B cell (primary cell): Measurements from ENCODE around the gene ZNF609. TPM values are rescaled to one million over a fixed set of nuclear protein-coding genes. Genes with fewer than 3 reads are reported as not detected.

Source experiments
- ATAC-seq: fragments of 200-7000 bp; cut with Tn5 transposase; one replicate; pipeline ENCODE4 v1.10.0; 2021; ENCODE audit warnings: low read depth, mild to moderate bottlenecking, moderate number of reproducible peaks, moderate library complexity
- CTCF ChIA-PET: fragments of 350-600 bp; sonication (Branson Sonifier 250); formaldehyde crosslinking; loops from one replicate; lab custom pipeline; 2021; ENCODE audit warnings: antibody characterized with exemption, inconsistent platforms; lab: Charles Lee
- POLR2A ChIA-PET: fragments of 350-600 bp; sonication (Branson Sonifier 250); formaldehyde crosslinking; loops from one replicate; lab custom pipeline; 2021; ENCODE audit warnings: antibody characterized with exemption; lab: Charles Lee
- DNase-seq: peaks from one replicate; pipeline ENCODE4 v3.0.0; 2013
- H2AFZ ChIP-seq: 2 replicates; pipeline ENCODE4 v1.6.1; 2012; ENCODE audit warnings: mild to moderate bottlenecking, low read depth, low read length; ENCODE audit not compliant: insufficient read depth, poor library complexity, severe bottlenecking
- H3K27ac ChIP-seq, 2 donors: 1 replicate in 1 of 2; 2 replicates in 1 of 2; pipeline ENCODE4 v1.5.1; 2012 to 2013; ENCODE audit warnings: low read length in 2 of 2, mild to moderate bottlenecking in 2 of 2, moderate library complexity in 1 of 2
- H3K27me3 ChIP-seq, 4 experiments: fragments of 200-600 bp in 1 of 4; sonication (generic) in 1 of 4; replicated peaks in 1 of 4; 1 replicate in 2 of 4; 2 replicates in 2 of 4; pipeline versions ENCODE4 v1.6.1 to v1.7.0; 2013 to 2016; ENCODE audit warnings: low read length in 3 of 4, mild to moderate bottlenecking in 2 of 4, mixed read lengths in 1 of 4, moderate library complexity in 1 of 4; ENCODE audit not compliant: insufficient read depth in 4 of 4, control insufficient read depth in 3 of 4; ENCODE audit errors: control extremely low read depth in 1 of 4
- H3K36me3 ChIP-seq, 2 experiments: replicated peaks in 1 of 2; 1 replicate in 1 of 2; 2 replicates in 1 of 2; pipeline versions ENCODE4 v1.6.1 to v1.7.1; 2013; ENCODE audit warnings: low read length in 1 of 2; ENCODE audit not compliant: insufficient read depth in 2 of 2, control insufficient read depth in 1 of 2; ENCODE audit errors: control extremely low read depth in 1 of 2, extremely low read depth in 1 of 2
- H3K4me1 ChIP-seq, 2 donors: fragments of 200-600 bp in 1 of 2; sonication (generic) in 1 of 2; 1 replicate in 1 of 2; 2 replicates in 1 of 2; pipeline versions ENCODE4 v1.5.1 to v1.6.1; 2013 to 2017; ENCODE audit warnings: low read length in 2 of 2; ENCODE audit not compliant: control insufficient read depth in 2 of 2, insufficient read depth in 2 of 2
- H3K4me2 ChIP-seq: replicated peaks from 2 replicates; pipeline ENCODE3; 2012; ENCODE audit warnings: mild to moderate bottlenecking, low read depth, low read length; ENCODE audit not compliant: poor library complexity, severe bottlenecking
- H3K4me3 ChIP-seq, 5 experiments: fragments of 200-600 bp in 1 of 5; sonication (generic) in 1 of 5; 1 replicate in 3 of 5; 2 replicates in 2 of 5; pipeline versions ENCODE4 v1.5.1 to v1.7.0; 2011 to 2016; ENCODE audit warnings: low read length in 4 of 5, mild to moderate bottlenecking in 4 of 5, low read depth in 2 of 5, control low read depth in 1 of 5, moderate library complexity in 1 of 5; ENCODE audit not compliant: insufficient read depth in 1 of 5; ENCODE audit errors: control extremely low read depth in 1 of 5, extremely low read depth in 1 of 5
- H3K79me2 ChIP-seq: fragments of 200-600 bp; sonication (generic); one replicate; pipeline ENCODE4 v1.6.0; 2016; ENCODE audit warnings: low read length; ENCODE audit not compliant: control insufficient read depth, insufficient read depth
- H3K9ac ChIP-seq: fragments of 200-600 bp; sonication (generic); 2 replicates; pipeline ENCODE4 v1.6.1; 2017; ENCODE audit warnings: mild to moderate bottlenecking, low read length, moderate library complexity
- H3K9me3 ChIP-seq, 3 donors: one replicate each; pipeline versions ENCODE4 v1.6.1 to v1.7.1; 2013; ENCODE audit warnings: low read length in 2 of 3; ENCODE audit not compliant: control insufficient read depth in 2 of 3, insufficient read depth in 1 of 3; ENCODE audit errors: control extremely low read depth in 1 of 3
- H4K20me1 ChIP-seq: 2 replicates; pipeline ENCODE4 v1.6.0; 2012; ENCODE audit warnings: mild to moderate bottlenecking, low read length; ENCODE audit not compliant: insufficient read depth, control insufficient read depth, poor library complexity, severe bottlenecking
- H3K27ac Mint-ChIP-seq: one replicate; pipeline ENCODE4 v1.8.0; 2021; ENCODE audit warnings: mixed read lengths
- H3K27me3 Mint-ChIP-seq: one replicate; pipeline ENCODE4 v1.8.0; 2021; ENCODE audit warnings: mixed read lengths
- H3K4me1 Mint-ChIP-seq: one replicate; pipeline ENCODE4 v1.8.0; 2021; ENCODE audit warnings: mixed read lengths
- H3K4me3 Mint-ChIP-seq: one replicate; pipeline ENCODE4 v1.8.0; 2021; ENCODE audit warnings: mixed read lengths
- H3K9me3 Mint-ChIP-seq: one replicate; pipeline ENCODE4 v1.8.0; 2022; ENCODE audit warnings: mixed read lengths; ENCODE audit not compliant: insufficient read depth
- EZH2 ChIP-seq: IDR thresholded peaks from 2 replicates; pipeline ENCODE4 v1.6.1; 2012; ENCODE audit warnings: borderline replicate concordance, low read depth, mild to moderate bottlenecking, moderate library complexity, low read length; ENCODE audit not compliant: insufficient read depth, poor library complexity, severe bottlenecking
- WGBS: methylation state at CpG from one replicate; pipeline ENCODE4 v1.1.5; 2013; ENCODE audit warnings: missing lambda C conversion rate; ENCODE audit not compliant: insufficient coverage; 5-methylcytosine and 5-hydroxymethylcytosine counted together
- intact Hi-C: fragments of 100-400 bp; cut with micrococcal nuclease; formaldehyde crosslinking; loops from one replicate; pipeline ENCODE4 v1.10.0; 2022
- polyA plus RNA-seq: library from polyadenylated mRNA; depleted of rRNA; stranded (reverse); fragments of >200 nt; gene quantifications from 2 replicates; pipeline ENCODE4 v1.2.3, GENCODE V29; 2012
- total RNA-seq, 2 donors: library from RNA; stranded (reverse); fragments of 120-200 nt in 1 of 2; gene quantifications; 1 replicate in 1 of 2; 2 replicates in 1 of 2; pipeline versions ENCODE4 v1.2.3 to v1.2.4, GENCODE V29; 2013 to 2022
- TF ChIP-seq, protein P1 (sequence below): fragments of 200-600 bp; IDR thresholded peaks from one replicate; pipeline ENCODE4 v1.8.0; 2022; ENCODE audit warnings: antibody characterized with exemption, mild to moderate bottlenecking

The ZNF609 gene
- total and polyA plus RNA-seq, 2 donors (not counting 1 experiment from before 2014, with no cell fraction given), result 5.8 to 32.9 TPM

DNA sequence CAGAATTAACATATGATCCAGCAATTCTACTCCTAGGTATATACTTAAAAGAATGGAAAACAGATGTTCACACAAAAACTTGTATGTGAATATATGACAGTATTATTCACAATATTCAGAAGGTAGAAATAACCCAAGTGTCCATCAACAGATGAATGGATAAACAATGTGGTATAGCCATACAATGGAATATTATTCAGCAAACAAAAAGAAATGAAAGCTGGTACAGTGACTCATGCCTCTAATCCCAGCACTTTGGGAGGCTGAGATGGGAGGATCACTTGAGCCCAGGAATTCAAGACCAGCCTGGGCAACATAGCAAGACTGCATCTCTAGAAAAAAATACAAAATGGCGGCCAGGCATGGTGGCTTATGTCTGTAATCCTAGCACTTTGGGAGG, 185.6 kb downstream of the ZNF609 start:
- Mint-ChIP-seq H3K27ac (no peak overlapping the region), H3K4me3 (no peak overlapping the region), H3K4me1 (peaks cover 4% of the 10 kb centered on the region), H3K27me3 (no peaks in the 10 kb centered on the region), H3K9me3 (no peaks in the 10 kb centered on the region)
- Histone ChIP-seq H3K9me3 (no peaks in the 10 kb centered on the region), H3K4me2 (no peak overlapping the region), H3K36me3 (no peaks in the 10 kb centered on the region), H3K27me3 (no peaks in the 10 kb centered on the region), H3K27ac (no peak overlapping the region), H4K20me1 (no peaks in the 10 kb centered on the region), H3K4me1 (no peaks in the 10 kb centered on the region), H3K79me2 (peaks cover 5% of the 10 kb centered on the region), H3K9ac (no peak overlapping the region), H3K4me3 (no peak overlapping the region), H2AFZ (no peak overlapping the region)
- DNase-seq, result no peak
- ATAC-seq, result no peak
- intact Hi-C loops, result no loop called here
- TF ChIP-seq, protein P1, sequence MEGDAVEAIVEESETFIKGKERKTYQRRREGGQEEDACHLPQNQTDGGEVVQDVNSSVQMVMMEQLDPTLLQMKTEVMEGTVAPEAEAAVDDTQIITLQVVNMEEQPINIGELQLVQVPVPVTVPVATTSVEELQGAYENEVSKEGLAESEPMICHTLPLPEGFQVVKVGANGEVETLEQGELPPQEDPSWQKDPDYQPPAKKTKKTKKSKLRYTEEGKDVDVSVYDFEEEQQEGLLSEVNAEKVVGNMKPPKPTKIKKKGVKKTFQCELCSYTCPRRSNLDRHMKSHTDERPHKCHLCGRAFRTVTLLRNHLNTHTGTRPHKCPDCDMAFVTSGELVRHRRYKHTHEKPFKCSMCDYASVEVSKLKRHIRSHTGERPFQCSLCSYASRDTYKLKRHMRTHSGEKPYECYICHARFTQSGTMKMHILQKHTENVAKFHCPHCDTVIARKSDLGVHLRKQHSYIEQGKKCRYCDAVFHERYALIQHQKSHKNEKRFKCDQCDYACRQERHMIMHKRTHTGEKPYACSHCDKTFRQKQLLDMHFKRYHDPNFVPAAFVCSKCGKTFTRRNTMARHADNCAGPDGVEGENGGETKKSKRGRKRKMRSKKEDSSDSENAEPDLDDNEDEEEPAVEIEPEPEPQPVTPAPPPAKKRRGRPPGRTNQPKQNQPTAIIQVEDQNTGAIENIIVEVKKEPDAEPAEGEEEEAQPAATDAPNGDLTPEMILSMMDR, result no peak
- WGBS, result no CpG with 5 or more reads among the region's 1 CpG
- ChIA-PET POLR2A (no interaction called here), CTCF (interaction anchor here (0.7 to 1.0 kb wide), 2 partner anchors 8 to 164 kb away, joined by 3 to 4 read pairs; no protein-coding TSS in a partner anchor)

DNA sequence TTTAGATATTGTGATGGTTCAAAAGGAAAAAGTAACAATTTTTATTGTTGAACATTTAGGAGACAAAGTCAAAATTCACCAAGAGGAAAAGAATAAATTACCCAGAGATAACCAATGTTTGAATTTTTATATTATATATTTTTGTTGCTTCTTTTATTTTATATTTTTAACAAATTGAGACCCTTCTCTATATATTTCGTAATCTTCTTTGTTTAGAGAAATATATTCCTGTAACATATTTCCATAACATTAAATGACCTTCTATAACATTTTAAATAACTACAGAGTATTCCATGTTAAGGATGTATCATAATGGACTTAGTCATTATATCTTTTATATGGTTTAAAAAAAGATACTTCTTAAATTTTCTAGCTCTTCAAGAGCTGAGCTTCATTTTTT, 187.0 kb downstream of the ZNF609 start:
- POLR2A ChIA-PET, result no interaction called here
- CTCF ChIA-PET, result interaction anchor here (0.7 to 1.2 kb wide), 3 partner anchors 11 to 444 kb away, joined by 3 read pairs; no protein-coding TSS in a partner anchor
- H2AFZ ChIP-seq, result no peak overlapping the region
- no peak overlapping the region for H3K27ac ChIP-seq
- peaks cover 15% of the 10 kb centered on the region for H3K4me1 Mint-ChIP-seq
- no peak overlapping the region for H3K4me3 Mint-ChIP-seq
- intact Hi-C loops, result no loop called here
- no peaks in the 10 kb centered on the region for H3K27me3 Mint-ChIP-seq
- no peak overlapping the region for H3K27ac Mint-ChIP-seq
- TF ChIP-seq, protein P1, result no peak
- TF ChIP-seq EZH2, result no peak
- no peak overlapping the region for H3K4me3 ChIP-seq
- peaks cover 5% of the 10 kb centered on the region for H3K79me2 ChIP-seq
- H3K4me2 ChIP-seq, result no peak overlapping the region
- H4K20me1 ChIP-seq, result no peaks in the 10 kb centered on the region
- ATAC-seq (no peak), DNase-seq (no peak)
- no CpG with 5 or more reads among the region's 1 CpG for WGBS
- no peak overlapping the region for H3K9ac ChIP-seq
- no peaks in the 10 kb centered on the region for H3K9me3 Mint-ChIP-seq
- peaks cover 10 to 13% of the 10 kb centered on the region in 2 donors for H3K4me1 ChIP-seq
- no peaks in the 10 kb centered on the region for H3K27me3 ChIP-seq
- H3K9me3 ChIP-seq, result no peaks in the 10 kb centered on the region
- no peaks in the 10 kb centered on the region for H3K36me3 ChIP-seq
